DND-41 (cell line): ENCODE results near the gene SGMS1.

Experiments
- CTCF ChIP-seq: IDR thresholded peaks from 2 replicates; pipeline ENCODE4 v1.5.1; 2012; ENCODE audit warnings: borderline replicate concordance, low read length, moderate library complexity, mild to moderate bottlenecking; ENCODE audit not compliant: poor library complexity, severe bottlenecking; ENCODE audit errors: extremely low read depth
- EZH2 ChIP-seq: IDR thresholded peaks from 3 replicates; pipeline ENCODE4 v1.6.1; 2012; ENCODE audit warnings: borderline replicate concordance, low read depth, mild to moderate bottlenecking, moderate library complexity, low read length, inconsistent platforms; ENCODE audit not compliant: severe bottlenecking

GRCh38 chr10:50496228-50496627, 127.5 kb downstream of the SGMS1 start:
- TF ChIP-seq EZH2 (no peak), CTCF (no peak)
